SIG-M5 treated with dmso at 0.1 percent for 504 hours (cell line): ENCODE data around the gene ERF.

Experiments used
- DNase-seq: peaks from one replicate; lab custom pipeline; 2025; ENCODE audit not compliant: unreplicated experiment; lab: John Stamatoyannopoulos, UW

Gene ERF

DNA sequence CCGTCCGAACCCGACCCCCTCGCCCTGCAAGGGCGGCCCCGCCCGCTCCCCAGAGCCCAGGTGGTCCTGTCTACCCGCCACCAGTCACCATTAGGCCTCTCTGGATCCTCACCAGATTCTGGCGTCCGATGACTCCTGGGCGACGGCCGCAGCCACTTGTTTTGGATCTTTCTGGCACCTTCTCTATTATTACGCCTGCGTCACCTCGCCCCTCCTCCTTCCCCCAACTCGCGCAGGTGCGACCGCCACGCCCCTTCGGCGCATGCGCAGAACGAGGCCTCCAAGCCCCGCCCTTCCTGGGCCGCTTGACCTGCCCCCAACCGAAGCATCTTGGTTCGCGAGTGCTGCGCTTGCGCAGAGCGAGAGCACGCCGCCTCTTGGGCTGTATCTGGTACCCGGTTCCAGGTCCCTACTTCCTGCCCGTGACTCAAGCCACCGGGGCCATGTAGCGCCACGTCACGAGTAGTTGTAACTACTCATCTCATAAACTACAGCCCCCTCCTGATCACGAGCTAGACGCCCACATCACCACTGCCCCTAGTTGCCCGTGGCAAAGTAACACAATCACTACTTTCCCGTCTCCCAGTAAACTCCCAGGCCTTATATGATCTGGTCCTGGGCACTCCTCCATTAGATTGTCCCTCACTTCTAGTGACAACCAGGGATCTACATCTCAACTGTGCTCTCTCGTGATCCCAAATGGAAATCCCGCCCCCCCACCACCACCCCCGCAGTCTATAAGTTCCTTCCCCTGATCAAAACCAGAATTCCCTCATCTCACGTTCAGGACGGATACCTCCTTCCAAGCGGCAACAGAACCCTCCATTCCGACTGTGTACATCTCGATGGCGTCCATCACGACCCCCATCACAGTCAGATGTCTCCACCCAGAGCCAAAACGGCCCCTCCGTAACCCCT, 37.1 kb downstream of the ERF start, which contains the start of gene DEDD2:
DEDD2 (minus strand) TSS at position 158 of the 918 bp plus-strand sequence. CDS start 670 bp downstream, outside the sequence.
- peak; percentile 95 for DNase-seq

DNA sequence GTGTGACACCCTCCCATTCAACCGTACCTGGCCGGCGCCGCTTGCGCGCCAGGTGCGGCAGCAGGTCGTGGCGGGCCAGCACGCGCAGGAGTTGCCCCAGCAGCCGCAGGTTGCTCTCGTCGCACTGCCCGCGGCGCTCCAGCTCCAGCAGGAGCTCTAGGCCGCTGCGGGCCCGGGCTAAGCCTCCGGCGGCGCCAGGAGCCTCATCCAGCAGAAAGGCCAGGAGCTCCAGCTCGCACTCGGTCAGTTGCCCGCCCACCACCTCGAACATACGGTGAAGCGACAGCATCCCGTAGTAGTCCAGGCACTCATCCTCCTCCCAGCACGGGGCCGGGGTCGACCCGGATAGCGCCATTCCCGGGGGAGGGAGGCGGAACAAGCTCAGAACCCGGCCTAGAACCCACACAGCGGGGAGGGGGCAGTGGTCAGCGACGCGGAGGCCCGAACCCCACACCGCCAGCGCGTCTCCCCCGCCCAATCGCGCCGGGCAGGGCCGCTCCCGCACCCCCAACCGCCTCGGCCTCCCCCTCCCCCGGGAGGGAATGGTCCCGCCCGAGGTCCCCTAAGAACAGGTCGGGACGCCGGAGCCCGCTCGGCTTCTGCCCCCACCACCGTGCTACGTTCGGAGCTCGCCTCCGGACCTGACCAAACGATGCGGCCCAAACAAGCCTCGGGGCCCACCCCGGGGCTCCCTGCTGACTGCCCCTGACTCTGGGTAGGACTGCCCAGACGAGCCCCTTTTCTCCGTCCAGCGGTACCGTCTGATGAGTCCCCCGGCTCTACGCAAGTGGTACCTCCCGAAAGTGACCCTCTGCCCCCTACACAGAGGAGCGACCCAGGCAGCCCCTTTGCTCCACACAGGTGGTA, 38.0 kb downstream of the ERF start:
- DNase-seq, result no peak

DNA sequence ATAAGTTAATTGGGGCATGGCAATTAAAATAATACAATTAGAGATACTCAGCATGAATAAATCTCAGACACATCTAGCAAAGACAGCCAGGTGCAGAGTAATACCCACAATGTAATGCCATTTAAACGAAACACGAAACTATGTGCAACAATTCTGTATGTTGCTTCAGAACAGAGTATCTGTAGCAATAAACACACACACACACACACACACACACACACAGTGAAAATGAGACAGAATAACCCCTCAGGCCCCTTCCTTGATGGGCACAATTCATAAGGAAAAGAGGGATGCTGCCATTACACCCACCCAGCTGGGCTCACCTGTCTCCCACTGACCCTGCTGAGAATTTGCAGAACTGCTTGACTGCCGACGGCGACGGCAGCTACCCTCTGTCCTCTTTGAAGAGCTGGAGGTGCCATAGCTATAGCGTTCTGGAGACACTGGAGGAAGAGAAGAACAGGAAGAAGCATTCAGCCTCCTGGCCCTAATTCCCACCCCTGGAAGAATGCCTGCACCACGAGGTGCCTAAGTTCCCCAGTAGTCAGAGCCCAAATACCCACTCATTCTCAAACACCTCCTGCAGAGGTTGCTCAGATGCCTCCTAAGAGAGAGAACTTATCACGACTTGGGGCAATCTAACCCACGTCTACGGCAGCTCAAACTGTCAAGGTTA, 40.0 kb downstream of the ERF start:
- DNase-seq, result no peak

DNA sequence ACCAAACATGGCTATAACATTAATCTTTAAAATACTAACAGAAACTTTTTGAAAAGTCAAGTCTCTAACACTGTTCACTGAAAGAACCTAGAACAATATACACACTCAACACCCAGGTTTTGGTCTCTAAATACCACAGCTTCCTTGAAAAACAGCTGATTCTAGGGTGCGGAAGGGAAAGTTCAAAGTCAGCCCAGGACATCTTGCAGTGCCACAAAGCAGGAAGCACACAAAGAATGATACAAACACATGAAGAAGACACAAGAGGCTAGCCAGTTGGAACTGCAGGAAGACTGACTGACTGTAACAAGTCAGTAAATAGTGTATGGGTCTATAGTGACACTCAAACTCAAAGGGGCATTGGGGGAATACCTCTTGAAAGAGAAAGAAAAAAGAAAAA, 42.0 kb downstream of the ERF start:
- no peak for DNase-seq

DNA sequence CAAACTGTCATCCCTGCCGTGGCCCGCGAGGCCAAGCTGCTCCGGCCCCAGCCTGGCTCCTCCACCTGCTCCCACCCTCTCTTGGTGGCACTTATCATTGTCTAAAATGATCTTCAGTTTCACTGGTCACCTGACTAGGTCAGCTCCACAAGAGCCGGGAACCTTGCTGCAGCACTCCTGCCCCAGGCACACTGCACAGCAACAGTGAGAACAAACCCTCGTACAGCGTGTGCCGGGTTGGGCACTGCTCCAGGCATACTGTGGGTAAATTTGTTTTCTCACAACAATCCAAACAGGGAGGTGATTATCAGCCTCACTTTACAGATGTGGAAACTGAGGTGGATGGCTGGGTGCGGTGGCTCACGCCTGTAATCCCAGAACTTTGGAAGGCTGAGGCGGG, 46.3 kb downstream of the ERF start:
- no peak for DNase-seq

- DNase-seq, result peak; percentile 34
Observed at GRCh38 chr19:42207767-42208271, 47.1 kb downstream of the ERF start.

GRCh38 chr19:42206871-42207755, 47.8 kb downstream of the ERF start:
- DNase-seq, result no peak

GRCh38 chr19:42204664-42205063, 50.3 kb downstream of the ERF start:
- no peak for DNase-seq

- DNase-seq, result no peak
Observed at GRCh38 chr19:42203700-42204099, 51.2 kb downstream of the ERF start.

DNA sequence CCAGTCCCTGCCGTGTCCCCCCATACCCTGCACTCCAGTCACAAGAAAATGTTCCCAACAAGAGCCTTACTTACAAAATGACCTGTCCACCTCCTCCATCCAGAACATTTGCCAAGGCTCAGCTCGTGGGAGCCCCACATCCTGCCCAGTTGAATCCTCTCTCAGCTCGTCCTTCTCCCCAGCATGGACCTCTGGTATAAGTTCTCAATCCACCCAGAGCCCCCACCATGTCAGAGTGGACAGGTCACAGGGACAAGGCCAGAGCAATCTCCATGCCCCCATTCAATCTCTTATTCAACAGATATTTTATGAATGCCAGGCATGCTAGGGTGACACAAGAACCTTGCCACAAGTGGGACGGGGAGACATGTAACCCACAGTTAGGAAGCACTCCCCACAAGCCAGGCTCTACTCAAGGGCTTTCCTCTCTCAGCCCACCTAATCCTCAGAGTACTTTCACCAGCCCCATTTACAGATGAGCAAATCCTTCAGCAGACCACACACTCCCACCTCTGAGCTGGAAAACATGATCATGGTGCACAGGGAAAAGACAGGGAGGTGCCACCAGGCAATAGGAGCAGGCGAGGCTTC, 52.5 kb downstream of the ERF start:
- no peak for DNase-seq

DNA sequence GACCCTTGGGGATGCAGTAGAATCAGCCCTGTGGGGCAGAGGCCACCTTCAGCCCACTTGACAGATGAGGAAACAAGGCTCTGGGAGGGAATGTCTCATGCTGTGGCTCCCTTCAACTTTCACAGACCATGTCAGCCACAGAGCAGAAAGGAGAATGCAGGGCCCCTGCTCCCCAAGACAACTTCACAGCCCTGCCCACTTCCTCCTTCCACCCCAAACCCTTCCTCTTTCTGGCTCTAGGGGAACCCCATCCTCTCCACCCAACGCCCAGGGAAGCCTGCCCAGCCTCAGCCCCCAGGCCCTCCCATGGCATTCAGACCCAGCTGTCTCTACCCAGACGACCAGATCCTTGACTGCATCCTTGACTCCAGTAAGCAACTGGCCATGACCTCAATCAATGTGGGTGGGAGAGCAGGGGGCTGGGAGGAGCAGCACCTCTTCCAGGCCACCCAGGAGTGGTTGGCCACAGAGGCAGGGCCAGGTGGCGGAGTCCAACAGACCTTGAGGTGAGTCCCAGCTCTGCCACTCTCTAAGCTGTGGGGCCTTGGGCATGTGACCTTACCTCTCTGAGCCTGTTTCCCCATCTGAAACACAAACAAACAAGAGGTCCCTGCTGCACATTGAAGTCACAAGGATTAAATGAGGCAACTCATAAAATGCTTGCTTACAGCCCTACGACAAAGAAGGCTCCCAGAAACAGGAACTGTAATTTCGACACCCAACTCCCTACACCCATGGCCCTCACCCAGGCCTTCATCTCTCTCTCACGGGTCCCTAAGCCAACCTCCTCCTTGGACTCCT, 53.2 kb downstream of the ERF start:
- peak; percentile 93 for DNase-seq

DNA sequence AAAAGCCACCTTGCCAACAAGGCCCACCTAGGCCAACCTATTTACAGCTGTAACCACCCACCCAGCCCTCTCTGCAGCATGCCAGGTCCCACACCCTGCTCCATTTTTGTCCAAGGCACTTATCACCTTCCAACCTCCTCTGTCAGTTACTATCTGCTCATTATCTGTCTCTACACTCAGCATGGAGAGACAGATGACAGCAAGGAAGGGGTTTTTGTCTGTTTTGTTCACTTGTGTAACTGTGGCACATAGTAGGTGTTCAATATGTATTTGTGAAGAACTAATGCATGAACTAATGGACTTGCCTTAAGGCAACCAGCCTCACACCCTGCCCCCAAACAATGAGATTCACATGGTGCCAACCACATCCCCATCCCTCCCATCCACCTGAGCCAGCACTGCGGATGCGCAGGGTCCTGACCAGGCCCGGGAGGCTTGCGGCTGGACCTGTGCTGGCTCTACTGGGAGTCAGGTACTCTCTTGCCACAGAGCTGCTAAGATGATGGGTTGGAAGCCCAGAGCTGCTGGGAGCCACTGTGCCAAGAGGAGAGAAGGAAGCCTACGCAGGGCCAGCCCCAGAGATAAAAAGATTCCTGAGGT, 54.7 kb downstream of the ERF start:
- no peak for DNase-seq

DNA sequence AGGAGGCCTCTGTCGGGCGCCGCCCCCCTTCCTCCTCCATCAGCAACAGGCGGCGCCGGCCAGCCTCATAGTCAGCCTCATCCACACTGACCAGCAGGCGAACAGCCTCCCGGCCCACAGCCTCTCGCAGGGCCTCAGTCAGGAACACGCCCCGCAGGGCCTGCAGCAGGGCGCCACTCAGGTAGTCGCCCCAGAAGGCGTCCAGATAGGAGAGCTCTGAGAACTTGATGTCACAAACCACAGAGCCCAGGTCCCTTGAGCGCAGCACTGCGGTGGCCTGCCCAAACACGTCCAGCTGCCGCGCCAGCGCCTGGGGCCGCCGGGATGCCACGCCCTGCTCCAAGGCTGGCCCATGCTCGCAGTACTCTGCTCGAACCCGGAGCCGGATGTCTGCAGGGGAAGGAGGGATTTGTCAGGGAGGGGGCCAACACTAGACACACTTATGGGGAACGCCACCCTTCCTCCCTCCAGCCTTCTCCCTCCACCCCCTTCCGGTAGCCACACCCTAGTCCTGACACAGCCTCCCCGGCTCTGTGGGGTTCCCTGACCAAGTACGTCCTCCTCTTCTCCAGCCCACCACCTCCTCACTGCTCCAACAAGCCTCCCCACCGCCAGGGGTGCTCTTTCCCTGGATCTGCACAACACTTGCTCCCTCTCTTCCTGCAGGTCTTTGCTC, 55.4 kb downstream of the ERF start:
- peak; percentile 92 for DNase-seq

DNA sequence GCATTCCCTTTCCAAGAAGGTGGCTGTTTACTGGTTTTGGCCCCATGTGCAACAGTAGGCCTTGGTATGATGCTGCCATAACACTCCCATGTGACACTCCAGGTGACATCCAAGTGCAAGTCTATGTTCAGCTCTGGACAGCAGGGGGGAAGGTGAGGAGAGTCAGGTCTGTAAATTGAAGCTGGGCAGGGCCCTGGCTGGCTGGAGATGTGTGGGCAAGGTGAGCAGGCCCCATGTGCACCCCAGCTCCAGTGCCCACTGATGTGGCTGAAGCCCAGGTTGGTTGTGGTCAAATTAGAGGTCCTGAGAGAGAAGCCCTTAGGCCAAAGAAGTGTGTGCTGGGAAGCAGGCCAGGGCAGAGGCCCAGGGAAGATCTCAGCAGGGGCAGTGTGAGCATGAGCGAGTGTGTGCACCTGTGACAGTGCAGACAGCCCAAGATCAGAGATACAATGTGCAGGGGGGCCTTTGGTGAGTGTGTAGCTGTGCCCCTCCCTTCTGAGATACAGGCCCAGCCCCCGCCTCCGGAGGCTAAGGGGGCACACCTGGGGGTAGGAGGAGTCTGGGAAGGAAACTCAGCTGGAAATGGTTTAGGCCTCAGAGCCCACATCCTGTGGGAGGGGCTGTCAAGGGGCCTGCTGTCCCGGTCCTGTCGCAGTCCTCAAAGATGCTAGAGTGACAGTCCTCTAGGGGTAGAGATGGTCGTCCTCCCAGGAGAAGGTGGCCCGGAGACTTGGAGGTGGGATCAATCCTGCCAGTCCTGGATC, 56.1 kb downstream of the ERF start:
- DNase-seq, result peak; percentile 68
